ENCODE results near the gene PRKCA. TPM values are rescaled to one million over a fixed set of nuclear protein-coding genes. Genes with fewer than 3 reads are reported as not detected.

Gene PRKCA
- total and polyA plus RNA-seq, 9 of the 15 experiments (the other 6 are each of a cell fraction or from before 2014, with no cell fraction given): 3.2 to 33.0 (median 17.8) TPM

- Histone ChIP-seq H4K20me1 (replicated peaks; ENCODE audit: control insufficient read depth, insufficient read depth, low read length) (no peaks in the 10 kb centered on the region), H3K9me1 (ENCODE audit: control insufficient read depth, insufficient read depth, low read length) (no peaks in the 10 kb centered on the region), H3K4me1 (replicated peaks in 1 of 2; ENCODE audit: control insufficient read depth in 2 of 2, insufficient read depth in 2 of 2, low read length in 2 of 2) (peaks cover 19 to 66% of the 10 kb centered on the region in 2 experiments), H3K79me2 (ENCODE audit: control insufficient read depth, insufficient read depth, low read length) (peaks cover 78% of the 10 kb centered on the region), H3K27me3 (ENCODE audit: control insufficient read depth in 2 of 2, insufficient read depth in 2 of 2, low read length in 2 of 2) (no peaks in the 10 kb centered on the region), H2AFZ (ENCODE audit: low read depth, low read length) (no peak overlapping the region), H3K4me2 (ENCODE audit: insufficient read depth, low read length) (peak overlapping the region; percentile 67; the same call in 1 of the 2 replicates), H3K9me3 (replicated peaks; ENCODE audit: control insufficient read depth, insufficient read depth, low read depth, low read length) (no peaks in the 10 kb centered on the region), H3K27ac (ENCODE audit: extremely low read depth, low read depth, low read length) (peak overlapping the region; percentile 67; the same call in 2 of the 3 replicates), H3K9ac (ENCODE audit: insufficient read depth in 1 of 2, low read depth in 2 of 2, low read length in 2 of 2) (no peak overlapping the region), H3K4me3 (no peak overlapping the region), H3K36me3 (ENCODE audit: control insufficient read depth, insufficient read depth, low read length) (no peaks in the 10 kb centered on the region; the same call in 2 of the 3 replicates)
- no TSS peak for BruUV-seq (replicated peaks)
- FAIRE-seq: no peak
- CTCF ChIA-PET (ENCODE audit: low intra/inter-chr PET ratio): no interaction called here
- no peak for ATAC-seq
- DNase-seq (ENCODE audit: extremely low read depth in 1 of 4, low spot score in 3 of 4): no peak
- POLR2A ChIA-PET: interaction anchor here (1.4 to 1.9 kb wide), 4 partner anchors 11 to 17 kb away, joined by 5 to 11 read pairs (median 5); no protein-coding TSS in a partner anchor
- intact Hi-C loops (cut with micrococcal nuclease): no loop called here
- in situ Hi-C loops (cut with MboI): no loop called here
- WGBS (ENCODE audit: insufficient coverage, low coverage, missing lambda C conversion rate): 90% methylated on average over 4 of the region's 4 CpGs
- TF ChIP-seq SREBF2 (CRISPR knock-in tag; IDR thresholded peaks at IDR 0.05) (no peak), ETV6 (IDR thresholded peaks at IDR 0.05; ENCODE audit: borderline replicate concordance in 1 of 2, low read depth in 2 of 2, low read length in 1 of 2) (no peak), ETV6 (CRISPR knock-in tag; IDR thresholded peaks at IDR 0.05; ENCODE audit: borderline replicate concordance) (no peak), RCOR1 (IDR thresholded peaks at IDR 0.05; ENCODE audit: borderline replicate concordance in 1 of 2, low read depth in 2 of 2, low read length in 2 of 2) (0 out of 4 replicates have a peak, but pooled peaks of 1 of the 2 experiments have one; percentile 39), REST (IDR thresholded peaks at IDR 0.05; ENCODE audit: borderline replicate concordance) (no peak), REST (CRISPR knock-in tag; IDR thresholded peaks at IDR 0.05; ENCODE audit: low read depth) (no peak), ZFP36 (IDR thresholded peaks at IDR 0.05; ENCODE audit: low read depth, low read length, partially characterized antibody) (no peak), ZNF77 (CRISPR knock-in tag; IDR thresholded peaks at IDR 0.05) (no peak), KDM1A (IDR thresholded peaks at IDR 0.05) (peak; percentile 68 to 84), HSF4 (CRISPR knock-in tag; IDR thresholded peaks at IDR 0.05; ENCODE audit: borderline replicate concordance) (no peak), PHB2 (IDR thresholded peaks at IDR 0.05; ENCODE audit: low read depth) (no peak), TBP (optimal IDR thresholded peaks at IDR 0.05; ENCODE audit: low read depth, low read length) (no peak), ZBTB33 (CRISPR knock-in tag; IDR thresholded peaks at IDR 0.05) (no peak), ILF3 (IDR thresholded peaks at IDR 0.05; ENCODE audit: borderline replicate concordance) (no peak)
Observed at GRCh38 chr17:66344473-66344872, 42.1 kb downstream of the PRKCA start.

Measured in K562 (cell line).